Measurements from ENCODE around the gene ICA1.

GRCh38 chr7:8278183-8278582 is 16.2 kb upstream of the ICA1 start:
- TF ChIP-seq CTCF (conservative IDR thresholded peaks at IDR 0.05; ENCODE audit: low read depth, low read length): no peak
- TF ChIP-seq USF2 (IDR thresholded peaks at IDR 0.05; ENCODE audit: low read depth, low read length): no peak
- no peak for TF ChIP-seq POLR2A (IDR thresholded peaks at IDR 0.05; ENCODE audit: low read depth, low read length)
- no peak for TF ChIP-seq BHLHE40 (IDR thresholded peaks at IDR 0.05; ENCODE audit: low read depth, low read length)
- TF ChIP-seq SMC3 (IDR thresholded peaks at IDR 0.05; ENCODE audit: low read depth, low read length): no peak
- TF ChIP-seq MXI1 (IDR thresholded peaks at IDR 0.05; ENCODE audit: borderline replicate concordance, low read depth, low read length): no peak
- no peak for TF ChIP-seq ELK1 (IDR thresholded peaks at IDR 0.05; ENCODE audit: borderline replicate concordance, low read depth, low read length)
- TF ChIP-seq MAZ (IDR thresholded peaks at IDR 0.05; ENCODE audit: borderline replicate concordance, low read depth, low read length): no peak
- no peak for TF ChIP-seq RAD21 (IDR thresholded peaks at IDR 0.05; ENCODE audit: low read length)
- TF ChIP-seq CEBPB (IDR thresholded peaks at IDR 0.05; ENCODE audit: low read depth, low read length): no peak
- no peak for TF ChIP-seq FOS (IDR thresholded peaks at IDR 0.05; ENCODE audit: low read depth, low read length)
- TF ChIP-seq NFE2L2 (IDR thresholded peaks at IDR 0.05; ENCODE audit: low read depth, low read length): no peak

All from IMR-90 (cell line).